Panc1 (cell line): ENCODE results near the gene B3GALT5. TPM values are rescaled to one million over a fixed set of nuclear protein-coding genes. Genes with fewer than 3 reads are reported as not detected.

Source experiments
- ATAC-seq: fragments of 200-7000 bp; cut with Tn5 transposase; 2 replicates; pipeline ENCODE4 v1.9.1; 2020; ENCODE audit warnings: mild to moderate bottlenecking, moderate library complexity
- BruUV-seq: library from RNA; stranded (reverse); fragments of 400-500 nt; replicated peaks from 2 replicates; lab custom pipeline; 2021; lab: Mats Ljungman, UMichigan
- CTCF ChIA-PET: fragments of 300-600 bp; sonication (Branson Sonifier 250); formaldehyde crosslinking; loops from one replicate; lab custom pipeline; 2022; ENCODE audit warnings: antibody characterized with exemption; lab: Charles Lee
- POLR2A ChIA-PET: fragments of 300-600 bp; sonication (Branson Sonifier 250); formaldehyde crosslinking; loops from one replicate; lab custom pipeline; 2022; ENCODE audit warnings: antibody characterized with exemption; lab: Charles Lee
- DNase-seq: peaks from one replicate; pipeline ENCODE4 v3.0.0-alpha.2; 2010; ENCODE audit warnings: low read depth, low spot score
- H3K27ac ChIP-seq: 2 replicates; pipeline ENCODE4 v1.5.1; 2011; ENCODE audit warnings: mild to moderate bottlenecking, low read length, inconsistent platforms
- H3K27me3 ChIP-seq: fragments of 200-500 bp; sonication (Bioruptor generic); 2 replicates; pipeline ENCODE4 v1.6.0; 2014; ENCODE audit warnings: low read length, inconsistent platforms; ENCODE audit not compliant: control insufficient read depth, insufficient read depth
- H3K36me3 ChIP-seq: fragments of 200-500 bp; sonication (Bioruptor generic); 2 replicates; pipeline ENCODE4 v1.5.1; 2014; ENCODE audit warnings: inconsistent platforms, mild to moderate bottlenecking, low read length, moderate library complexity; ENCODE audit not compliant: control insufficient read depth, insufficient read depth
- H3K4me1 ChIP-seq: 2 replicates; pipeline ENCODE4 v1.5.1; 2011; ENCODE audit warnings: inconsistent platforms, mild to moderate bottlenecking, low read length, moderate library complexity; ENCODE audit not compliant: control insufficient read depth, insufficient read depth
- H3K4me3 ChIP-seq, 2 experiments: 2 replicates each; pipeline ENCODE4 v1.5.1; 2011 to 2012; ENCODE audit warnings: low read depth in 2 of 2, low read length in 2 of 2, mild to moderate bottlenecking in 2 of 2, inconsistent platforms in 1 of 2, moderate library complexity in 1 of 2
- H3K9me3 ChIP-seq: fragments of 200-500 bp; sonication (Bioruptor generic); 2 replicates; pipeline ENCODE4 v1.5.1; 2014; ENCODE audit warnings: low read depth, mild to moderate bottlenecking, inconsistent platforms, low read length, moderate library complexity; ENCODE audit not compliant: control insufficient read depth, insufficient read depth
- POLR2AphosphoS5 ChIP-seq: IDR thresholded peaks from 2 replicates; pipeline ENCODE4 v1.6.1; 2012; ENCODE audit warnings: mild to moderate bottlenecking, low read depth, low read length, moderate library complexity
- SIN3A ChIP-seq: IDR thresholded peaks from 2 replicates; pipeline ENCODE4 v1.6.1; 2012; ENCODE audit warnings: low read depth, mild to moderate bottlenecking, low read length, moderate library complexity, borderline replicate concordance; ENCODE audit not compliant: insufficient read depth
- TCF7L2 ChIP-seq: IDR thresholded peaks from 2 replicates; pipeline ENCODE4 v1.6.1; 2011; ENCODE audit warnings: mild to moderate bottlenecking, low read depth, low read length, inconsistent platforms
- in situ Hi-C: cut with HindIII; loops from 2 replicates; pipeline ENCODE4 v1.10.0; 2016; ENCODE audit warnings: low sequenced_read_pairs, low pct_unique_long_range_greater_than_20kb
- intact Hi-C: fragments of 100-400 bp; cut with micrococcal nuclease; formaldehyde crosslinking; loops from one replicate; pipeline ENCODE4 v1.10.0; 2022; ENCODE audit not compliant: unreplicated experiment
- total RNA-seq: library from RNA; stranded (reverse); gene quantifications from one replicate; pipeline ENCODE4 v1.2.1, GENCODE V29; 2021; ENCODE audit not compliant: unreplicated experiment
- TF ChIP-seq, protein P1 (sequence below), 2 experiments: IDR thresholded peaks; 2 replicates each; pipeline ENCODE4 v1.6.1; 2011 to 2012; ENCODE audit warnings: low read depth in 2 of 2, control low read depth in 1 of 2, low read length in 1 of 2, mild to moderate bottlenecking in 1 of 2, moderate library complexity in 1 of 2; ENCODE audit not compliant: insufficient read depth in 1 of 2
- TF ChIP-seq, protein P2 (sequence below): fragments of 450-650 bp; IDR thresholded peaks from 2 replicates; pipeline ENCODE4 v1.5.1; 2017; ENCODE audit warnings: mild to moderate bottlenecking

B3GALT5 gene
- total RNA-seq, 1 experiment from 2014 or later, result 0.10 TPM

DNA sequence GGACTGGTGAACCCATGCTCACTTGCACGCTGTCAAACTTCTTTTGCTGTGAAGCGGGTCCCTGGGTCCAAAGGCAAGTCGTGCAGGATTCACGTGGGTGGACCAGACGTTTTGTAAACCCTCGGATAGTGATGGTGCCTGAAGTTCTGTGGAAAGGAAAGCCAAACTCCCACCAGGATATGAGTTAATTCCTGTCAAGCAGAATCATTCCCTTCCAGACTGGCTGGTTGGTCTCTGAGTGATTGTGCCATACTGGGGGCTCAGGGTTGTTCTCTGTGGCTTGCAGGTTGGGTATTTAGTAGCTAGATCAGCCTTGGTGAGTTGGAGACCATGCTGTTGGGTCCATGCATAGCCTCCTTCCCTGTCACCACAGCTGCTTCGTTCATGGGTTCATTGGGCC is 99.5 kb downstream of the B3GALT5 start:
- ChIA-PET POLR2A (no interaction called here), CTCF (no interaction called here)
- Histone ChIP-seq H3K27ac (no peak overlapping the region), H3K4me3 (no peak overlapping the region), H3K4me1 (no peaks in the 10 kb centered on the region), H3K9me3 (no peaks in the 10 kb centered on the region), H3K27me3 (no peaks in the 10 kb centered on the region), H3K36me3 (no peaks in the 10 kb centered on the region)
- no peak for TF ChIP-seq TCF7L2
- TF ChIP-seq POLR2AphosphoS5, result no peak
- TF ChIP-seq, protein P1, sequence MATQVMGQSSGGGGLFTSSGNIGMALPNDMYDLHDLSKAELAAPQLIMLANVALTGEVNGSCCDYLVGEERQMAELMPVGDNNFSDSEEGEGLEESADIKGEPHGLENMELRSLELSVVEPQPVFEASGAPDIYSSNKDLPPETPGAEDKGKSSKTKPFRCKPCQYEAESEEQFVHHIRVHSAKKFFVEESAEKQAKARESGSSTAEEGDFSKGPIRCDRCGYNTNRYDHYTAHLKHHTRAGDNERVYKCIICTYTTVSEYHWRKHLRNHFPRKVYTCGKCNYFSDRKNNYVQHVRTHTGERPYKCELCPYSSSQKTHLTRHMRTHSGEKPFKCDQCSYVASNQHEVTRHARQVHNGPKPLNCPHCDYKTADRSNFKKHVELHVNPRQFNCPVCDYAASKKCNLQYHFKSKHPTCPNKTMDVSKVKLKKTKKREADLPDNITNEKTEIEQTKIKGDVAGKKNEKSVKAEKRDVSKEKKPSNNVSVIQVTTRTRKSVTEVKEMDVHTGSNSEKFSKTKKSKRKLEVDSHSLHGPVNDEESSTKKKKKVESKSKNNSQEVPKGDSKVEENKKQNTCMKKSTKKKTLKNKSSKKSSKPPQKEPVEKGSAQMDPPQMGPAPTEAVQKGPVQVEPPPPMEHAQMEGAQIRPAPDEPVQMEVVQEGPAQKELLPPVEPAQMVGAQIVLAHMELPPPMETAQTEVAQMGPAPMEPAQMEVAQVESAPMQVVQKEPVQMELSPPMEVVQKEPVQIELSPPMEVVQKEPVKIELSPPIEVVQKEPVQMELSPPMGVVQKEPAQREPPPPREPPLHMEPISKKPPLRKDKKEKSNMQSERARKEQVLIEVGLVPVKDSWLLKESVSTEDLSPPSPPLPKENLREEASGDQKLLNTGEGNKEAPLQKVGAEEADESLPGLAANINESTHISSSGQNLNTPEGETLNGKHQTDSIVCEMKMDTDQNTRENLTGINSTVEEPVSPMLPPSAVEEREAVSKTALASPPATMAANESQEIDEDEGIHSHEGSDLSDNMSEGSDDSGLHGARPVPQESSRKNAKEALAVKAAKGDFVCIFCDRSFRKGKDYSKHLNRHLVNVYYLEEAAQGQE (IDR thresholded peaks at IDR 0.05; ENCODE audit: insufficient read depth in 1 of 2, low read depth in 2 of 2, low read length in 1 of 2), result no peak
- TF ChIP-seq, protein P2, sequence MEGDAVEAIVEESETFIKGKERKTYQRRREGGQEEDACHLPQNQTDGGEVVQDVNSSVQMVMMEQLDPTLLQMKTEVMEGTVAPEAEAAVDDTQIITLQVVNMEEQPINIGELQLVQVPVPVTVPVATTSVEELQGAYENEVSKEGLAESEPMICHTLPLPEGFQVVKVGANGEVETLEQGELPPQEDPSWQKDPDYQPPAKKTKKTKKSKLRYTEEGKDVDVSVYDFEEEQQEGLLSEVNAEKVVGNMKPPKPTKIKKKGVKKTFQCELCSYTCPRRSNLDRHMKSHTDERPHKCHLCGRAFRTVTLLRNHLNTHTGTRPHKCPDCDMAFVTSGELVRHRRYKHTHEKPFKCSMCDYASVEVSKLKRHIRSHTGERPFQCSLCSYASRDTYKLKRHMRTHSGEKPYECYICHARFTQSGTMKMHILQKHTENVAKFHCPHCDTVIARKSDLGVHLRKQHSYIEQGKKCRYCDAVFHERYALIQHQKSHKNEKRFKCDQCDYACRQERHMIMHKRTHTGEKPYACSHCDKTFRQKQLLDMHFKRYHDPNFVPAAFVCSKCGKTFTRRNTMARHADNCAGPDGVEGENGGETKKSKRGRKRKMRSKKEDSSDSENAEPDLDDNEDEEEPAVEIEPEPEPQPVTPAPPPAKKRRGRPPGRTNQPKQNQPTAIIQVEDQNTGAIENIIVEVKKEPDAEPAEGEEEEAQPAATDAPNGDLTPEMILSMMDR, result no peak
- BruUV-seq, result no TSS peak
- in situ Hi-C loops, result no loop called here
- ATAC-seq, result no peak
- DNase-seq, result no peak
- intact Hi-C loops, result no loop called here

DNA sequence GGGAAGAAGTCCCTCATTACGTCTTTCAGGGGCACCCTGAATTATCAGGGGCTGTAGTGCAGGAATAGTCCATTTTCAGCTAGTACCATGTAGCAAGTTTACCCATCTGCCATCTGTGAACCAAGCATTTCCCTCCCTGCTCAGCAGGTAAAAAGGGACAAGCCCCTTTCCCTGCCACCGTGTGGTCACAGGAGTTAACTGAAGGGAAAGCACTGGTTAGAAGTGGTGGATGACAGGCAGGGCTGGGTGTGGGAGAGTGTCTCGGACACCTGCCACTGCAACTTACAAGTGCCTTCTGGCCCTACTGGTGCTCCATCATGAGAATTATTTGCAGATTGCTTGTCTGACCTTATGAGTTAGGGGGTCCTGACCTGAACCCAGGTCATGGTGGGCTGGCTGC is 100.2 kb downstream of the B3GALT5 start:
- no peak for ATAC-seq
- ChIA-PET POLR2A (no interaction called here), CTCF (no interaction called here)
- DNase-seq, result no peak
- no TSS peak for BruUV-seq
- no peaks in the 10 kb centered on the region for H3K9me3 ChIP-seq
- no peaks in the 10 kb centered on the region for H3K4me1 ChIP-seq
- no peak overlapping the region for H3K27ac ChIP-seq
- no peak overlapping the region for H3K4me3 ChIP-seq
- no peaks in the 10 kb centered on the region for H3K27me3 ChIP-seq
- intact Hi-C loops, result no loop called here
- in situ Hi-C loops, result no loop called here
- H3K36me3 ChIP-seq, result no peaks in the 10 kb centered on the region
- TF ChIP-seq POLR2AphosphoS5 (no peak), SIN3A (no peak), TCF7L2 (no peak)
- TF ChIP-seq, protein P2, result no peak
- TF ChIP-seq, protein P1 (IDR thresholded peaks at IDR 0.05; ENCODE audit: insufficient read depth in 1 of 2, low read depth in 2 of 2, low read length in 1 of 2), result no peak
